Right cardiac atrium (tissue), 5 donors: ENCODE data around the gene MARK3. TPM values are rescaled to one million over a fixed set of nuclear protein-coding genes. Genes with fewer than 3 reads are reported as not detected.

Experiments
- ATAC-seq, 2 donors: fragments of 200-7000 bp; cut with Tn5 transposase; one replicate each; pipeline versions ENCODE4 v1.8.0 to v1.9.1; 2020; ENCODE audit warnings: moderate library complexity in 2 of 2, mild to moderate bottlenecking in 1 of 2
- DNase-seq, 3 donors: peaks; one replicate each; pipeline ENCODE4 v3.0.0-alpha.2; 2020
- H3K27ac ChIP-seq: one replicate; pipeline ENCODE4 v1.5.1; 2013; ENCODE audit warnings: mild to moderate bottlenecking, low read length, control low read depth, moderate library complexity
- H3K27me3 ChIP-seq: one replicate; pipeline ENCODE4 v1.6.1; 2013; ENCODE audit not compliant: control insufficient read depth, insufficient read depth
- H3K4me1 ChIP-seq: one replicate; pipeline ENCODE4 v1.6.1; 2013; ENCODE audit warnings: low read length; ENCODE audit not compliant: control insufficient read depth, insufficient read depth
- H3K4me3 ChIP-seq: one replicate; pipeline ENCODE4 v1.5.1; 2013; ENCODE audit warnings: low read length, control low read depth
- H3K9me3 ChIP-seq: one replicate; pipeline ENCODE4 v1.6.1; 2013; ENCODE audit warnings: low read length; ENCODE audit not compliant: control insufficient read depth
- WGBS: extraction: QIAGEN DNeasy Blood & Tissue Kit; methylation state at CpG from one replicate; pipeline ENCODE4 v1.1.7; 2013; 5-methylcytosine and 5-hydroxymethylcytosine counted together
- intact Hi-C, 4 donors: fragments of 100-400 bp; cut with DNase I; formaldehyde crosslinking; loops; one replicate each; pipeline versions ENCODE4 v1.11.0 to v1.14.0; 2022 to 2023
- polyA plus RNA-seq: library from polyadenylated mRNA; stranded (reverse); fragments of 200-250 nt; gene quantifications from one replicate; pipeline ENCODE4 v1.2.3, GENCODE V29; 2013
- total RNA-seq, 4 donors: library from RNA; stranded (reverse); fragmentation: NEBNext Ultra II Directional; extraction: Animal tissue kit (Norgen Biotek cat#: 25700); gene quantifications; one replicate each; pipeline ENCODE4 v1.2.1, GENCODE V29; 2021
- donor health status: healthy with polysubstance abuse.
- donor health status: DM: no; HTN: yes; CAD: no.
- donor health status: DM: no; HTN: no; CAD: no.
- donor health status: DM: no; HTN: yes; CAD: no; lungs with severe emphysema.
- donor health status: DM: yes; HTN: yes; CAD: no.

Gene MARK3
- total and polyA plus RNA-seq, 5 donors = 79.4 to 105 (median 92.9) TPM

DNA sequence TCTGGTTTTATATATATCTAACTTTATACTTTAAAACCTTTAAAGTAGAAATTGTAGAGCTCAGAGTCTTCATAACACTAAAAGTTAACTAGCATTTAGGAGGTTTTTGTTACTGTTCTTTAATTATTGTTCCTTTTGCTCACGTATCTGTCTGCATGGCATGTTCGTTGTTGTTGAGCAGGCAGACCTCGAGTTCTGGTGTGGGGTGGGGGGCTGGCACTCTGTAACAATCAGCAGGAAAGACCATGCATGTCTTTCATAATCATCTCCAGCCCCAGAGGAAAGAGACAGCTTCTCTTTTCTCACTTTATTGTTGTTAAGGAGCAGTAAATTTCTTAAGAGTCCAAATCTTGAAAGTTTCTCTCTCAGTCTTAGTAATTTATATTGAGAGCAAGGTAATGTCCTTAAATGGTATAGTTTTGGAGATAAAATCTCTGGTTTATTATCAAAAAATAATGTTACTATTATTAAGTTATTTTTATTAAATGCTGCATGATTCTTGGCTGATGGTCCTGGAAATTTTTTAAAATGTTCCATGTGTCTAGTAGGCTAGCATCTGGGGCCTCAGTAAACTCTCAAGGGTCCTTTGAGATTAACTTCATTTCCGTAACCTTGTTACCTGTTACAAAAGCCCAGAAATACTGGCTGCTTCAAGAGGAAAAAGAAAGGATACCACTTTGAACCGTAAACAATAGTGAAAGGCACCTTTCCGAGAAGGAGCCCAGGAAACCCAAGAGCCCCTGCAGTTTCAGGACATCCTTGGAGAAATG, 107.1 kb downstream of the MARK3 start:
- Histone ChIP-seq H3K4me3 (no peak overlapping the region), H3K4me1 (peaks cover 7% of the 10 kb centered on the region), H3K9me3 (no peaks in the 10 kb centered on the region), H3K27ac (peak overlapping the region; percentile 75), H3K27me3 (no peaks in the 10 kb centered on the region)
- DNase-seq (no peak), ATAC-seq (no peak)
- 72% methylated on average over 6 of the region's 6 CpGs for WGBS
- intact Hi-C loops = no loop called here

DNA sequence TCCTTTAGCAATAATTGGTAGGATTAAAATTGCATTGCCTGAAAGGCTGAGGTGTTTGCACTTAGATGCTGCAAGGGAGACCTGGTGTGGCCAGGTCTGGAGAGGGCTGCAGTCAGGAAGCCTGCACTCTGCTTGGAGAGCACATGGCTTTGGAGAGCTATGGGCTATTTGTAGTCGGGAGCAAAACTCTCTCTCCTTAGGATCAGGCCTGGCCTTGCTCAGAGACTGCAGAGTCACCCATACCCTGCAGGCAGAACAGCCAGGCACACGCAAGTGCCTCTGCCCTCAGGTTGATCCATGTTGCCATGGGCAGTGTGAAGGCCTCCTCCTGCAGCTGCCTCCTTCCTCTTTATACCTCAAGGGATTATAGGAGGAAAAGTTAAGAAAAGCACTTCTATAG, 110.6 kb downstream of the MARK3 start:
- Histone ChIP-seq H3K4me3 (no peak overlapping the region), H3K4me1 (peaks cover 2% of the 10 kb centered on the region), H3K9me3 (no peaks in the 10 kb centered on the region), H3K27me3 (no peaks in the 10 kb centered on the region), H3K27ac (peak overlapping the region; percentile 13)
- DNase-seq (no peak), ATAC-seq (peak; percentile 12 to 22)
- WGBS = 59% methylated on average over 2 of the region's 2 CpGs
- intact Hi-C loops = no loop called here

GRCh38 chr14:103496776-103497175, 111.6 kb downstream of the MARK3 start:
- no peaks in the 10 kb centered on the region for H3K9me3 ChIP-seq
- peaks cover 2% of the 10 kb centered on the region for H3K4me1 ChIP-seq
- intact Hi-C loops = no loop called here
- WGBS = 0% methylated on average over 1 of the region's 1 CpG
- H3K27ac ChIP-seq = no peak overlapping the region
- DNase-seq (no peak), ATAC-seq (no peak)
- H3K27me3 ChIP-seq = no peaks in the 10 kb centered on the region
- no peak overlapping the region for H3K4me3 ChIP-seq

DNA sequence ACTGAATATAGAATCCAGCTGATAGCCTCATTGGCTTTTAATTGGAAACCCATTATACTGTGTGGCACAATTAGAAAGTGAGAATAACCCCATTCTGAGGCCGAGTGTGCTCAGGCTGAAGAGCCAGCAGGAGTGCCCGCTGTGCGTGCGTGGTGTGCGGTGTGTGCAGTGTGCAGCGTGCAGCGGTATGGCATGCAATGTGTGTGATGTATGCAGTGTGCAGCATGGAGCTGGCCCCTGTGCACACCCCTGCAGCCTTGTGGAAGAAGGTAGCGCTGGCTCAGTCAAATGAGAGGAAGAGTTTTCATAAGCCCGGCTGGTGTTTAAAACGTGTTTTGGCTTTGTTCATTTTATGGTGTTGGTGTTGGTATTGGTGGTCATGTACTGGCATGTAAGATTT, 114.5 kb downstream of the MARK3 start:
- 72% methylated on average over 10 of the region's 10 CpGs for WGBS

GRCh38 chr14:103500148-103500990, 115.2 kb downstream of the MARK3 start:
- H3K4me1 ChIP-seq = no peaks in the 10 kb centered on the region
- no peak overlapping the region for H3K27ac ChIP-seq
- no peaks in the 10 kb centered on the region for H3K9me3 ChIP-seq
- H3K27me3 ChIP-seq = no peaks in the 10 kb centered on the region
- WGBS = 41% methylated on average over 17 of the region's 17 CpGs
- intact Hi-C loops = loop anchor here in 3 of 4 donors (5.0 kb wide), 1 partner anchor 47 kb away; no protein-coding TSS in a partner anchor
- no peak overlapping the region for H3K4me3 ChIP-seq
- ATAC-seq (peak; percentile 86 to 90), DNase-seq (peak; percentile 93 to 98 (median 95))

More for the DNA sequence above, 114.5 kb downstream of the MARK3 start:
- H3K27me3 ChIP-seq = no peaks in the 10 kb centered on the region
- no peaks in the 10 kb centered on the region for H3K9me3 ChIP-seq
- no peak for DNase-seq
- no peak overlapping the region for H3K27ac ChIP-seq
- no peak overlapping the region for H3K4me3 ChIP-seq
- ATAC-seq = peak in 1 of 2 donors; percentile 42
- intact Hi-C loops = loop anchor here in 3 of 4 donors (5.0 kb wide), 1 partner anchor 48 kb away; no protein-coding TSS in a partner anchor
- H3K4me1 ChIP-seq = peaks cover 2% of the 10 kb centered on the region

DNA sequence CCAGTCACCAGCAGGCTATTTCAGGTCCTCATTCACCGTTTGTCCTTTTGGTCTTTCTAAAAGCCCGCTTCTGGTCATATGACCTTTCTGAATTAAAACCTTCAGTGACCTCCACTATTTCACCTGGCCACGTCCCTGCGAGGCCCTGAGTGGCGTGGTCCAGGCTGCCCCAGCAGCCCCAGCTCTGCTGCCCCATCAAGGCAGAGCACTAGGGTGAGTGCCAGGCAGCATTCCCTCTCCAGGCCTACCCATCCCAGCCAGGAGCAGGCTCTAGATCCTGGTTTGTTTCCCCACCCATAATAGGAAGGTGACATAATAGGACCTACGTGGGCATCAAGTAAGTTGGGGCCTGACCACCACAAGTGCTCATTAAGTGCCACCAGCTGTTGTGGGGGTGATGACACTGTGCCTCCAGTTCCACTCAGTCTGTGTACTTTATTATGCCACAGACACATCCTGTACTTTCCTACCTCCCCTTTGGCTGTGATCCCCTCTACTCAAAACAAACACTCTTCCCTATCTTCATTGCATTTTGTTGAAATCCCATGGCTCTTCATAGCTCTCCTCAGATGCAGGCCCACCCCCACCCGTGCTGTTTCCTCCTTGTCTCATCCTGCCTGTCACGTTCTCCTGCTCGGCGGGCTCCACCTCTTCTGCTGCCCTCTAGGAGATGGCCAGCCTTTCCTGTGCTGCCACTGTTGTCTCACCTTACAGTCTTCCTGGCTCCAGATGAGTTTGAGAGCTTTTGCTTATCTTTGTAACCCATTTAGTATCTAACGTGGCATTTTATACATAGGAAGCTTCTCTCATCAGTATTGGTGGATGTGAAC, 116.0 kb downstream of the MARK3 start:
- no peak overlapping the region for H3K27ac ChIP-seq
- no peaks in the 10 kb centered on the region for H3K4me1 ChIP-seq
- no peak for DNase-seq
- 70% methylated on average over 11 of the region's 11 CpGs for WGBS
- no peaks in the 10 kb centered on the region for H3K9me3 ChIP-seq
- peak in 1 of 2 donors; percentile 20 for ATAC-seq
- H3K27me3 ChIP-seq = no peaks in the 10 kb centered on the region
- intact Hi-C loops = loop anchor here in 3 of 4 donors (5.0 kb wide), 1 partner anchor 46 kb away; no protein-coding TSS in a partner anchor
- no peak overlapping the region for H3K4me3 ChIP-seq

DNA sequence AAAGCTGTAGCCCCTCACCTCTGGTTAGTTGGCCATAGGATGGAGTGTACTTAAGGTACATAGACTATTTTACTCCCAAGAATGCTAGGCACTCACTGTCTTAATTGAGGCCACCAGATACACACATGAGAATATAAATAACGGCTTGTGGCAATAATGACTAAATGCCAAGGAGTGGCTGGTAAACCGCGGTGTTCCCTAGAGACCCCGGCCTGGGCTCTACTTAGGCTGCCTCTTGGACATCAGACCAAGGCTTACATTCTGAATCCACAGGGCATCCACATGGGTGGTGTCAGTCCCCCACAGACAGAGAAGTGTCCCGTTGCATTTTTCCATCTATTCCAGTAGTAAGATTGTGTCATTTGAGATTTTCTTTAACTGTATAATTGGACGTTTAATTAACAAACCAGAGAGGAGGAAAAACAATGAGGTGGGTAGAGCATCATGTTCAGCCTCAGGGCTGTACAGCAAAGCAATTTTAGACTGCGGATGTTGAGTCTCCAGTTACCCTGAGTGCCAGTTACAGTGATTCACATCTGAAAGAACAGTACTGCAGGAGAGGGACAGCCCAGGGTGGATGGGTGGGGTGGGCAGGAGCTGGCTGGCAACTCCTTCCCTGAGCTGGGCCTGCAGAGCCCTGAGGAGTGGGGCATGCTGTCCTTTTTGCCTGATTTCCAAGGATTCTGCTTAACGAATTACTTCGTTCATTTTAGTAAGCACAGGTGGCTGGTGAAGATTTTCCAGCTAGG, 116.9 kb downstream of the MARK3 start:
- no peaks in the 10 kb centered on the region for H3K27me3 ChIP-seq
- no peak for DNase-seq
- ATAC-seq = no peak
- H3K9me3 ChIP-seq = no peaks in the 10 kb centered on the region
- H3K4me3 ChIP-seq = no peak overlapping the region
- 88% methylated on average over 9 of the region's 9 CpGs for WGBS
- intact Hi-C loops = loop anchor here in 3 of 4 donors (5.0 kb wide), 1 partner anchor 45 kb away; no protein-coding TSS in a partner anchor
- no peak overlapping the region for H3K27ac ChIP-seq
- H3K4me1 ChIP-seq = no peaks in the 10 kb centered on the region

- H3K27ac ChIP-seq = no peak overlapping the region
- WGBS = 94% methylated on average over 18 of the region's 18 CpGs
Observed at GRCh38 chr14:103502877-103503276, 117.7 kb downstream of the MARK3 start.

GRCh38 chr14:103503296-103503695, 118.1 kb downstream of the MARK3 start:
- DNase-seq (no peak), ATAC-seq (no peak)
- H3K27me3 ChIP-seq = no peaks in the 10 kb centered on the region
- intact Hi-C loops = loop anchor here in 3 of 4 donors (5.0 kb wide), 1 partner anchor 44 kb away; no protein-coding TSS in a partner anchor
- H3K27ac ChIP-seq = no peak overlapping the region
- H3K4me3 ChIP-seq = no peak overlapping the region
- H3K4me1 ChIP-seq = no peaks in the 10 kb centered on the region
- no peaks in the 10 kb centered on the region for H3K9me3 ChIP-seq
- 92% methylated on average over 12 of the region's 12 CpGs for WGBS

More at GRCh38 chr14:103502877-103503276, 117.7 kb downstream of the MARK3 start:
- Histone ChIP-seq H3K4me3 (no peak overlapping the region), H3K9me3 (no peaks in the 10 kb centered on the region), H3K27me3 (no peaks in the 10 kb centered on the region), H3K4me1 (no peaks in the 10 kb centered on the region)
- ATAC-seq (no peak), DNase-seq (no peak)
- intact Hi-C loops = loop anchor here in 3 of 4 donors (5.0 kb wide), 1 partner anchor 44 kb away; no protein-coding TSS in a partner anchor
